ENCODE results near the gene CENPO. TPM values are rescaled to one million over a fixed set of nuclear protein-coding genes. Genes with fewer than 3 reads are reported as not detected.
A peak's percentile ranks its signal among the peaks of the same experiment; 100 is the strongest.
"Not testable (repeated sequence)": the region's sequence is repeated elsewhere in the genome, so short reads cannot be mapped to it uniquely, and the experiment has no call there.

Gene CENPO
- total RNA-seq, 1 experiment from 2014 or later: 54.8 TPM

DNA sequence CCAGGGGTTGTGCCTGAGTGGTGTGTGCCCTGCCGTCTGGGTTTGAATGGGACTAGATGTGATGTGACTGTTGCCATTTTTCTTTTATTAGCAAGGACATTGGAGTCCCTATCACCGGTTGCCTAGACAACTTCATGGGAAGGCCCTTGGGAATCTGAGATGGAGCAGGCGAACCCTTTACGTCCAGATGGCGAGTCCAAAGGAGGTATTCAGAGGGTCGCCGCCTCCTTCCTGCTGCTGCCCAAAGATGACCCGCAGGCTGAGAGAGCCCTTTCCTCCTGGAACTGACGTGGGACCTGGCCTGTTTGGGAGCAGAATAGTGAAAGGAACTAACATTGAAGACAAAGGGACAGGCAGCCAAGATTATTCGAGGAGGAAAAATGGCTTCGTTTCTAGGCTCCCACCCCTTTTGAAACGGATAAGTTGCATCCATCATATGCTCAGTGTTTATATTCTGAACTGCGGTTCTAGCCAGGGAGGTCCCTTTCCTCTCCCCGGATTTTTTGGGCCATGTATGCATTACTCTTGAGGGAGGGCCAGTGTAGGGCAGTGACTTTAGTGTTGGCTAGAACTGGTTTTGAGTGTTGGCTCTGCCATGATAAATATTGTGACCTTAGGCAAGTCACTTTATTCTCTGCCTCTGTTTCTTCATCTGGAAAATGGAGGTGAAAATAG lies 673 bp downstream of the CENPO start:
- Histone ChIP-seq H3K9me3 (no peaks in the 10 kb centered on the region), H3K36me3 (ENCODE audit: control insufficient read depth, insufficient read depth, low read length) (no peaks in the 10 kb centered on the region), H3K27me3 (replicated peaks; ENCODE audit: control insufficient read depth, insufficient read depth, low read length) (no peaks in the 10 kb centered on the region), H3K4me1 (peaks cover 24% of the 10 kb centered on the region), H3K4me3 (ENCODE audit: low read depth, low read length) (peak overlapping the region; percentile 78)
- H3K9me3 Mint-ChIP-seq (ENCODE audit: unreplicated experiment): no peaks in the 10 kb centered on the region
- H3K27me3 Mint-ChIP-seq (ENCODE audit: insufficient read depth, unreplicated experiment): no peaks in the 10 kb centered on the region
- peak overlapping the region; percentile 99 for H3K27ac Mint-ChIP-seq (ENCODE audit: unreplicated experiment)
- TF ChIP-seq CTCF (IDR thresholded peaks at IDR 0.05; ENCODE audit: insufficient read depth in 1 of 2, low read depth in 1 of 2, low read length in 1 of 2, severe bottlenecking in 1 of 2, unreplicated experiment in 1 of 2): no peak
- ChIA-PET POLR2A (interaction anchor here (1.4 to 1.5 kb wide), 2 partner anchors 16 to 34 kb away, joined by 3 to 6 read pairs; no protein-coding TSS in a partner anchor), CTCF (interaction anchor here (0.8 to 3.3 kb wide), 11 partner anchors 14 to 867 kb away, joined by 3 to 30 read pairs (median 4); partner anchors contain the start of genes ATAD2B, EFR3B and SF3B6)
- intact Hi-C loops (cut with micrococcal nuclease; ENCODE audit: unreplicated experiment): loop anchor here (1.0 to 2.0 kb wide), 4 partner anchors 13 to 303 kb away; partner anchors contain the start of gene NCOA1
- no peak for DNase-seq
- peak overlapping the region; percentile 95 for H3K4me3 Mint-ChIP-seq (ENCODE audit: unreplicated experiment)
- H3K4me1 Mint-ChIP-seq (ENCODE audit: low read depth, unreplicated experiment): peaks cover 27% of the 10 kb centered on the region
- peaks cover 39% of the 10 kb centered on the region for H3K36me3 Mint-ChIP-seq (ENCODE audit: insufficient read depth, unreplicated experiment)
- TSS peak; percentile 77 for BruUV-seq (replicated peaks)

GRCh38 chr2:24797644-24798043 lies 4.4 kb downstream of the CENPO start:
- no peaks in the 10 kb centered on the region for H3K9me3 Mint-ChIP-seq (ENCODE audit: unreplicated experiment)
- no peaks in the 10 kb centered on the region for H3K27me3 ChIP-seq (replicated peaks; ENCODE audit: control insufficient read depth, insufficient read depth, low read length)
- peaks cover 66% of the 10 kb centered on the region for H3K36me3 Mint-ChIP-seq (ENCODE audit: insufficient read depth, unreplicated experiment)
- peaks cover 3% of the 10 kb centered on the region for H3K36me3 ChIP-seq (ENCODE audit: control insufficient read depth, insufficient read depth, low read length)
- no peak overlapping the region for H3K4me3 ChIP-seq (ENCODE audit: low read depth, low read length)
- no TSS peak for BruUV-seq (replicated peaks)
- H3K4me3 Mint-ChIP-seq (ENCODE audit: unreplicated experiment): no peak overlapping the region
- no peak for DNase-seq
- intact Hi-C loops (cut with micrococcal nuclease; ENCODE audit: unreplicated experiment): no loop called here
- H3K27ac Mint-ChIP-seq (ENCODE audit: unreplicated experiment): peak overlapping the region; percentile 9
- ChIA-PET POLR2A (interaction anchor here (0.6 kb wide), 1 partner anchor 750 kb away, joined by 3 read pairs; no protein-coding TSS in a partner anchor), CTCF (no interaction called here)
- no peak for TF ChIP-seq CTCF (IDR thresholded peaks at IDR 0.05; ENCODE audit: insufficient read depth in 1 of 2, low read depth in 1 of 2, low read length in 1 of 2, severe bottlenecking in 1 of 2, unreplicated experiment in 1 of 2)
- H3K4me1 ChIP-seq: peaks cover 10% of the 10 kb centered on the region
- H3K4me1 Mint-ChIP-seq (ENCODE audit: low read depth, unreplicated experiment): peaks cover 21% of the 10 kb centered on the region
- no peaks in the 10 kb centered on the region for H3K9me3 ChIP-seq
- no peaks in the 10 kb centered on the region for H3K27me3 Mint-ChIP-seq (ENCODE audit: insufficient read depth, unreplicated experiment)

GRCh38 chr2:24800487-24800886 lies 7.3 kb downstream of the CENPO start:
- H3K4me3 ChIP-seq (ENCODE audit: low read depth, low read length); intact Hi-C loops (cut with micrococcal nuclease; ENCODE audit: unreplicated experiment); H3K36me3 ChIP-seq (ENCODE audit: control insufficient read depth, insufficient read depth, low read length); DNase-seq; BruUV-seq (replicated peaks); H3K9me3 Mint-ChIP-seq (ENCODE audit: unreplicated experiment); POLR2A ChIA-PET; H3K27me3 Mint-ChIP-seq (ENCODE audit: insufficient read depth, unreplicated experiment); CTCF ChIA-PET; H3K9me3 ChIP-seq; H3K27ac Mint-ChIP-seq (ENCODE audit: unreplicated experiment); H3K4me3 Mint-ChIP-seq (ENCODE audit: unreplicated experiment); H3K4me1 ChIP-seq; H3K27me3 ChIP-seq (replicated peaks; ENCODE audit: control insufficient read depth, insufficient read depth, low read length): not testable (repeated sequence)
- Mint-ChIP-seq H3K36me3 (ENCODE audit: insufficient read depth, unreplicated experiment) (peaks cover 79% of the 10 kb centered on the region), H3K4me1 (ENCODE audit: low read depth, unreplicated experiment) (peaks cover 13% of the 10 kb centered on the region)

DNA sequence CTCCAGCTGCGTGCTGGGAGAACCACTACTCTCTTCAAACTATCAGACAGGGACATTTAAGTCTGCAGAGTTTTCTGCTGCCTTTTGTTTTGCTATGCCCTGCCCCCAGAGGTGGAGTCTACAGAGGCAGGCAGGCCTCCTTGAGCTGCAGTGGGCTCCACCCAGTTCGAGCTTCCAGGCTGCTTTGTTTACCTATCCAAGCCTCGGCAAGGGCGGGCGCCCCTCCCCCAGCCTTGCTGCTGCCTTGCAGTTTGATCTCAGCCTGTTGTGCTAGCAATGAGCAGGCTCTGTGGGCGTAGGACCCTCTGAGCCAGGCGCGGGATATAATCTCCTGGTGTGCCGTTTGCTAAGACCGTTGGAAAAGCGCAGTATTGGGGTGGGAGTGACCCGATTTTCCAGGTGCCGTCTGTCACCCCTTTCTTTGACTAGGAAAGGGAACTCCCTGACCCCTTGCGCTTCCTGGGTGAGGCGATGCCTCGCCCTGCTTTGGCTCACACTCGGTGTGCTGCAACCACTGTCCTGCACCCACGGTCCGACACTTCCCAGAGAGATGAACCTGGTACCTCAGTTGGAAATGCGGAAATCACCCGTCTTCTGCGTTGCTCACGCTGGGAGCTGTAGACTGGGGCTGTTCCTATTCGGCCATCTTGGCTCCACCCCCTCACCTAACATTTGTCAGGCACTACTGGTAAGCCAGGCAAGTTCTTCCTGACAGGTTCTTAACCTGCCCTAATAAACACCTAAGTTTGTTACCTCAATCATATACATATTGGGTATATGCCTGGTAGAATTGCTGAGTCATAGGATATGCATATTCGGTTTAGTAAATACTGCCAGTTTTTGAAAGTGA lies 12.8 kb downstream of the CENPO start:
- ChIA-PET POLR2A (interaction anchor here (0.6 to 0.7 kb wide), 3 partner anchors 13 to 442 kb away, joined by 3 read pairs; no protein-coding TSS in a partner anchor), CTCF (interaction anchor here (0.5 to 1.0 kb wide), 2 partner anchors 13 to 555 kb away, joined by 4 to 6 read pairs; partner anchors contain the start of genes CENPO and PTRHD1)
- H3K27me3 ChIP-seq (replicated peaks; ENCODE audit: control insufficient read depth, insufficient read depth, low read length); H3K9me3 ChIP-seq; BruUV-seq (replicated peaks); H3K36me3 ChIP-seq (ENCODE audit: control insufficient read depth, insufficient read depth, low read length); H3K4me3 Mint-ChIP-seq (ENCODE audit: unreplicated experiment); H3K27me3 Mint-ChIP-seq (ENCODE audit: insufficient read depth, unreplicated experiment); H3K9me3 Mint-ChIP-seq (ENCODE audit: unreplicated experiment); H3K27ac Mint-ChIP-seq (ENCODE audit: unreplicated experiment); H3K4me3 ChIP-seq (ENCODE audit: low read depth, low read length): not testable (repeated sequence)
- Mint-ChIP-seq H3K4me1 (ENCODE audit: low read depth, unreplicated experiment) (peaks cover 11% of the 10 kb centered on the region), H3K36me3 (ENCODE audit: insufficient read depth, unreplicated experiment) (peaks cover 58% of the 10 kb centered on the region)
- DNase-seq: peak; percentile 69 to 75
- intact Hi-C loops (cut with micrococcal nuclease; ENCODE audit: unreplicated experiment): loop anchor here (2.0 kb wide), 1 partner anchor 13 kb away; the partner anchor contains the start of genes CENPO and PTRHD1
- peaks cover 15% of the 10 kb centered on the region for H3K4me1 ChIP-seq

Measured in Caco-2 (cell line).